Caco-2 (cell line): ENCODE measurements around the gene SPATA21. TPM values are rescaled to one million over a fixed set of nuclear protein-coding genes. Genes with fewer than 3 reads are reported as not detected.

Experiments
- BruUV-seq: library from RNA; stranded (reverse); fragments of 400-500 nt; replicated peaks from 2 replicates; lab custom pipeline; 2021; lab: Mats Ljungman, UMichigan
- CTCF ChIA-PET: fragments of 300-600 bp; sonication (Branson Sonifier 250); formaldehyde crosslinking; loops from one replicate; lab custom pipeline; 2022; ENCODE audit warnings: antibody characterized with exemption; lab: Charles Lee
- POLR2A ChIA-PET: fragments of 300-600 bp; sonication (Branson Sonifier 250); formaldehyde crosslinking; loops from one replicate; lab custom pipeline; 2022; ENCODE audit warnings: antibody characterized with exemption; lab: Charles Lee
- DNase-seq, 2 experiments: peaks; one replicate each; pipeline versions ENCODE4 v3.0.0 to v3.0.0-alpha.2; 2020 to 2022
- H3K27me3 ChIP-seq: replicated peaks from 2 replicates; pipeline ENCODE4 v1.6.0; 2011; ENCODE audit warnings: low read length; ENCODE audit not compliant: control insufficient read depth, insufficient read depth
- H3K36me3 ChIP-seq: 2 replicates; pipeline ENCODE4 v1.5.1; 2011; ENCODE audit warnings: low read length; ENCODE audit not compliant: control insufficient read depth, insufficient read depth
- H3K4me1 ChIP-seq: fragments of 250-450 bp; sonication (Bioruptor Pico); 2 replicates; pipeline ENCODE4 v1.5.1; 2020; ENCODE audit warnings: mild to moderate bottlenecking
- H3K4me3 ChIP-seq: 2 replicates; pipeline ENCODE4 v1.5.1; 2011; ENCODE audit warnings: low read depth, mild to moderate bottlenecking, control low read depth, low read length
- H3K9me3 ChIP-seq: fragments of 250-450 bp; sonication (Bioruptor Pico); 2 replicates; pipeline ENCODE4 v1.5.1; 2020; ENCODE audit warnings: mild to moderate bottlenecking, moderate library complexity
- H3K27ac Mint-ChIP-seq: one replicate; pipeline ENCODE4 v1.8.0; 2022; ENCODE audit warnings: mixed read lengths; ENCODE audit not compliant: unreplicated experiment
- H3K27me3 Mint-ChIP-seq: one replicate; pipeline ENCODE4 v1.8.0; 2022; ENCODE audit warnings: mixed read lengths; ENCODE audit not compliant: insufficient read depth, unreplicated experiment
- H3K36me3 Mint-ChIP-seq: one replicate; pipeline ENCODE4 v1.8.0; 2022; ENCODE audit warnings: mild to moderate bottlenecking, mixed read lengths; ENCODE audit not compliant: insufficient read depth, unreplicated experiment
- H3K4me1 Mint-ChIP-seq: one replicate; pipeline ENCODE4 v1.8.0; 2022; ENCODE audit warnings: low read depth, mixed read lengths; ENCODE audit not compliant: unreplicated experiment
- H3K4me3 Mint-ChIP-seq: one replicate; pipeline ENCODE4 v1.8.0; 2022; ENCODE audit warnings: mild to moderate bottlenecking, moderate library complexity, mixed read lengths; ENCODE audit not compliant: unreplicated experiment
- H3K9me3 Mint-ChIP-seq: one replicate; pipeline ENCODE4 v1.8.0; 2022; ENCODE audit warnings: mixed read lengths; ENCODE audit not compliant: unreplicated experiment
- intact Hi-C: fragments of 100-400 bp; cut with micrococcal nuclease; formaldehyde crosslinking; loops from one replicate; pipeline ENCODE4 v1.10.0; 2022; ENCODE audit not compliant: unreplicated experiment
- total RNA-seq: library from RNA; stranded (reverse); gene quantifications from 2 replicates; pipeline ENCODE4 v1.2.3, GENCODE V29; 2022
- TF ChIP-seq, protein P1 (sequence below), 2 experiments: fragments of 200-600 bp in 1 of 2; IDR thresholded peaks; 1 replicate in 1 of 2; 2 replicates in 1 of 2; pipeline versions ENCODE4 v1.5.1 to v1.8.0; 2011 to 2022; ENCODE audit warnings: antibody characterized with exemption in 1 of 2, control low read depth in 1 of 2, inconsistent platforms in 1 of 2, low read depth in 1 of 2, low read length in 1 of 2, mild to moderate bottlenecking in 1 of 2, moderate library complexity in 1 of 2; ENCODE audit not compliant: insufficient read depth in 1 of 2, severe bottlenecking in 1 of 2, unreplicated experiment in 1 of 2

SPATA21 gene
- total RNA-seq, 1 experiment from 2014 or later: not detected

DNA sequence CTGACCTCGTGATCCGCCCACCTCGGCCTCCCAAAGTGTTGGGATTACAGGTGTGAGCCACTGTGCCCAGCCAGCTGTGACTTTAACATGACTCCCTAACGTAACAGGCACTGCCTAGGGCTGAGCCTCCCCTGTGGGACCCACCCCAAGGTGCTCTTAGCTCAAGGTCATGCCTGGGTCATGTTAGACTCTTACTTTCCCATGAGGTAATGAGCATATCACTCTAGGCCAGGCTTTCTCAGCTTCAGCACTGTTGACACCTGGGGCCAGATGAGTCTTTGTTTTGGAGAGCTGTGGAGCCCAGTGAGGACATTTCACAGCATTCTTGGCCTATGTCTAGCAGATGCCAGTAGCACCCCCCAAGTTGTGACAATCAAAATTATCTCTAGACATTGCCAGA lies 7.8 kb upstream of the SPATA21 start:
- TF ChIP-seq, protein P1, sequence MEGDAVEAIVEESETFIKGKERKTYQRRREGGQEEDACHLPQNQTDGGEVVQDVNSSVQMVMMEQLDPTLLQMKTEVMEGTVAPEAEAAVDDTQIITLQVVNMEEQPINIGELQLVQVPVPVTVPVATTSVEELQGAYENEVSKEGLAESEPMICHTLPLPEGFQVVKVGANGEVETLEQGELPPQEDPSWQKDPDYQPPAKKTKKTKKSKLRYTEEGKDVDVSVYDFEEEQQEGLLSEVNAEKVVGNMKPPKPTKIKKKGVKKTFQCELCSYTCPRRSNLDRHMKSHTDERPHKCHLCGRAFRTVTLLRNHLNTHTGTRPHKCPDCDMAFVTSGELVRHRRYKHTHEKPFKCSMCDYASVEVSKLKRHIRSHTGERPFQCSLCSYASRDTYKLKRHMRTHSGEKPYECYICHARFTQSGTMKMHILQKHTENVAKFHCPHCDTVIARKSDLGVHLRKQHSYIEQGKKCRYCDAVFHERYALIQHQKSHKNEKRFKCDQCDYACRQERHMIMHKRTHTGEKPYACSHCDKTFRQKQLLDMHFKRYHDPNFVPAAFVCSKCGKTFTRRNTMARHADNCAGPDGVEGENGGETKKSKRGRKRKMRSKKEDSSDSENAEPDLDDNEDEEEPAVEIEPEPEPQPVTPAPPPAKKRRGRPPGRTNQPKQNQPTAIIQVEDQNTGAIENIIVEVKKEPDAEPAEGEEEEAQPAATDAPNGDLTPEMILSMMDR (IDR thresholded peaks at IDR 0.05; ENCODE audit: insufficient read depth in 1 of 2, low read depth in 1 of 2, low read length in 1 of 2, severe bottlenecking in 1 of 2, unreplicated experiment in 1 of 2): no peak
- DNase-seq: no peak
- Mint-ChIP-seq H3K27me3 (no peaks in the 10 kb centered on the region), H3K4me3 (no peak overlapping the region), H3K9me3 (no peaks in the 10 kb centered on the region), H3K36me3 (peaks cover 29% of the 10 kb centered on the region), H3K4me1 (no peaks in the 10 kb centered on the region), H3K27ac (no peak overlapping the region)
- H3K36me3 ChIP-seq: no peaks in the 10 kb centered on the region; the same call in 1 of the 2 replicates
- no peaks in the 10 kb centered on the region for H3K9me3 ChIP-seq
- intact Hi-C loops: no loop called here
- no peaks in the 10 kb centered on the region for H3K27me3 ChIP-seq
- H3K4me3 ChIP-seq: no peak overlapping the region
- H3K4me1 ChIP-seq: no peaks in the 10 kb centered on the region
- CTCF ChIA-PET: no interaction called here
- BruUV-seq: no TSS peak
- POLR2A ChIA-PET: no interaction called here

DNA sequence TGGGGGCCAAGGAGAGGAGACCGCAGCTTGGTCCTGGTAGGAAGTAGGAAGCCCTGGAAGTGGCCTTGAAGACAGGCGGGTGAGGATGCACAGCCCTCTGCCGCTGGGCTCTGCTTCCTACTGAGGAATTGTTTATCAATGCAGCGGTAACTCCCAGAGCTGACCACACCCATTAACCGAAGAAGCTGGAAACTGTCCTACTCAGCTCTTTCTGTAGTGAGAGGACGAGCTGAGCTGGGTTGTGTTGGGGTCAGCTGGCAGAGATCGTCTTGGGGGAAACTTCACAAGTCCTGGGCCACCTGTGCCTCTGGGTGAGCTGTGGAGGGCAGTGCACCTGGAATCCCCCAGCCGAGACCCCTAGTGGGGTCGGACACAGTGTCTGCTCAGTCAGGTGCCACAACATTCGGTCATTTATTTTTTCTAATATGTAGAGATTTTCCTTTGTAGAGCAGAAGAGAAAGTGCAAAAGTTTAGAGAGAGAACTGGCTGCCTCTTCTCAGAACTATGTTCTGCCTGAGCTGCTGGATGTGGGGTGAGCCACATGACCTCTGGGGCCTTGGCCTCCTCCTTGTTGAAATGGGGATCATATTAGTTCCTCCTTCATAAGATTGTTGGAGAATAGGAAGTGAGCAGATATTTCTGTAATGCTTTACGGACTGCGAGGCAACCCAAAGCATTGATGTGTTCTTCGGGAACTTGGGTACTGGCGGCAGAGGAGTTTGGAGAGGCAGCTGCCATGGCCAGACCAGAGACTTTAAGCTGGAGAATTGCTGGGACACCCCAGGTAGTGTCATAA lies 6.9 kb upstream of the SPATA21 start:
- H3K4me3 Mint-ChIP-seq: no peak overlapping the region
- Histone ChIP-seq H3K36me3 (no peaks in the 10 kb centered on the region), H3K4me1 (no peaks in the 10 kb centered on the region), H3K27me3 (no peaks in the 10 kb centered on the region), H3K4me3 (no peak overlapping the region), H3K9me3 (no peaks in the 10 kb centered on the region)
- intact Hi-C loops: no loop called here
- H3K4me1 Mint-ChIP-seq: no peaks in the 10 kb centered on the region
- no peak for DNase-seq
- TF ChIP-seq, protein P1 (IDR thresholded peaks at IDR 0.05; ENCODE audit: insufficient read depth in 1 of 2, low read depth in 1 of 2, low read length in 1 of 2, severe bottlenecking in 1 of 2, unreplicated experiment in 1 of 2): no peak
- no peaks in the 10 kb centered on the region for H3K9me3 Mint-ChIP-seq
- H3K27ac Mint-ChIP-seq: no peak overlapping the region
- H3K36me3 Mint-ChIP-seq: peaks cover 21% of the 10 kb centered on the region
- H3K27me3 Mint-ChIP-seq: no peaks in the 10 kb centered on the region
- BruUV-seq: no TSS peak
- POLR2A ChIA-PET: no interaction called here
- CTCF ChIA-PET: no interaction called here

DNA sequence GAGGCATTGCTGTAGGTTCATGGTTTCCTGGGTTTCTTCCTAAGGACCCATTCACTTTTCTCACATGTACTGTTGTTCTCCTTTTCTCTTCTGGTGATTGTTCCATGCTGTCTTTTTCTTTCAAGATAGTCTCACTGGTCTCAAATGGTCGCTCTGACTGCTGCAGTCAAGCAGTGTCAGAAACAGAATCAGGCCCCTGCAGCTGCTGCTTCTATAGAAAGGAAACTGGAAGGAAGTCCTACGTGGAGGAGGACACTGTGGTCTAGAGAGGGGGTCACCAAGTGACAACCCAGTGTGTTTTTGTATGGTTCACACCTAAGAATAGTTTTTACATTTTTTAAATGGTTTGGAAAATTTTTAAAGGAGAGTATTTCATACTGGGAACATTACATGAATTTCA lies 5.7 kb upstream of the SPATA21 start:
- Histone ChIP-seq H3K36me3 (no peaks in the 10 kb centered on the region), H3K4me3 (no peak overlapping the region), H3K4me1 (no peaks in the 10 kb centered on the region), H3K27me3 (no peaks in the 10 kb centered on the region), H3K9me3 (no peaks in the 10 kb centered on the region)
- Mint-ChIP-seq H3K4me3 (no peak overlapping the region), H3K4me1 (no peaks in the 10 kb centered on the region), H3K27ac (no peak overlapping the region), H3K36me3 (peaks cover 12% of the 10 kb centered on the region), H3K27me3 (no peaks in the 10 kb centered on the region), H3K9me3 (no peaks in the 10 kb centered on the region)
- TF ChIP-seq, protein P1 (IDR thresholded peaks at IDR 0.05; ENCODE audit: insufficient read depth in 1 of 2, low read depth in 1 of 2, low read length in 1 of 2, severe bottlenecking in 1 of 2, unreplicated experiment in 1 of 2): no peak
- intact Hi-C loops: no loop called here
- no peak for DNase-seq
- ChIA-PET CTCF (no interaction called here), POLR2A (no interaction called here)
- BruUV-seq: no TSS peak
